Gastroesophageal sphincter (tissue), 4 donors: ENCODE data around the gene PPM1M. TPM values are rescaled to one million over a fixed set of nuclear protein-coding genes. Genes with fewer than 3 reads are reported as not detected.
"Not testable (repeated sequence)": the region's sequence is repeated elsewhere in the genome, so short reads cannot be mapped to it uniquely, and the experiment has no call there.

Experiments
- ATAC-seq: fragments of 150-250 bp; one replicate; pipeline ENCODE4 v1.9.1; 2016; ENCODE audit warnings: mild to moderate bottlenecking, moderate library complexity
- H3K27ac ChIP-seq, 4 donors: fragments of 200-600 bp; sonication (generic) in 3 of 4; 1 replicate in 3 of 4; 2 replicates in 1 of 4; pipeline ENCODE4 v1.5.1; 2016 to 2019
- H3K27me3 ChIP-seq: fragments of 200-600 bp; sonication (generic); one replicate; pipeline ENCODE4 v1.5.1; 2019
- H3K36me3 ChIP-seq, 2 donors: fragments of 200-600 bp; sonication (generic); one replicate each; pipeline ENCODE4 v1.5.1; 2019; ENCODE audit warnings: control low read depth in 1 of 2
- H3K4me1 ChIP-seq, 3 donors: fragments of 200-600 bp; sonication (generic); 1 replicate in 2 of 3; 2 replicates in 1 of 3; pipeline ENCODE4 v1.5.1; 2016 to 2019; ENCODE audit warnings: control low read depth in 2 of 3
- H3K4me3 ChIP-seq, 2 donors: fragments of 200-600 bp; sonication (generic); one replicate each; pipeline ENCODE4 v1.5.1; 2019; ENCODE audit warnings: mild to moderate bottlenecking in 1 of 2, moderate library complexity in 1 of 2
- H3K9me3 ChIP-seq, 3 donors: fragments of 200-600 bp; sonication (generic); one replicate each; pipeline ENCODE4 v1.5.1; 2017 to 2019; ENCODE audit warnings: control low read depth in 2 of 3
- CTCF ChIP-seq, 4 experiments: fragments of 200-600 bp in 2 of 4; fragments of 450-650 bp in 2 of 4; sonication (generic) in 1 of 4; IDR thresholded peaks; one replicate each; pipeline ENCODE4 v1.5.1; 2017 to 2019; ENCODE audit warnings: antibody characterized with exemption in 4 of 4, mild to moderate bottlenecking in 2 of 4, moderate library complexity in 2 of 4
- EP300 ChIP-seq: sonication (generic); formaldehyde crosslinking; IDR thresholded peaks from one replicate; pipeline ENCODE4 v1.6.1; 2017; ENCODE audit warnings: antibody characterized with exemption, mild to moderate bottlenecking
- POLR2A ChIP-seq, 2 donors: fragments of 450-650 bp; IDR thresholded peaks; one replicate each; pipeline ENCODE4 v1.6.1; 2017; ENCODE audit warnings: antibody characterized with exemption in 2 of 2, mild to moderate bottlenecking in 2 of 2, moderate library complexity in 1 of 2
- POLR2AphosphoS5 ChIP-seq: sonication (generic); formaldehyde crosslinking; IDR thresholded peaks from one replicate; pipeline ENCODE4 v1.6.1; 2017; ENCODE audit warnings: antibody characterized with exemption
- WGBS, 2 donors: methylation state at CpG; one replicate each; pipeline ENCODE4 v1.1.5; 2018; ENCODE audit warnings: low coverage in 1 of 2; 5-methylcytosine and 5-hydroxymethylcytosine counted together
- total RNA-seq, 4 donors: library from RNA; depleted of rRNA; stranded (reverse); fragments of >200 nt; gene quantifications; one replicate each; pipeline ENCODE4 v1.1.0, GENCODE V29; 2016

The PPM1M gene
- total RNA-seq, 4 donors from 2014 or later, result 20.3 to 36.6 (median 29.9) TPM

GRCh38 chr3:52270252-52270754 is 24.7 kb downstream of the PPM1M start:
- H3K9me3 ChIP-seq, result no peaks in the 10 kb centered on the region
- WGBS, 2 donors, result 16 to 31% methylated on average over 6 to 8 of the region's 9 CpGs
- no peak overlapping the region for H3K4me3 ChIP-seq
- peak overlapping the region in 3 of 4 donors; percentile 67 to 92 (median 69) for H3K27ac ChIP-seq
- peaks cover 4 to 79% (median 30%) of the 10 kb centered on the region in 3 donors for H3K4me1 ChIP-seq
- peak; percentile 28 for ATAC-seq
- H3K27me3 ChIP-seq, result no peaks in the 10 kb centered on the region
- TF ChIP-seq POLR2A (IDR thresholded peaks at IDR 0.05) (no peak), EP300 (no peak), POLR2AphosphoS5 (no peak), CTCF (IDR thresholded peaks at IDR 0.05) (no peak)
- H3K36me3 ChIP-seq, result peaks cover 2 to 58% of the 10 kb centered on the region in 2 donors

DNA sequence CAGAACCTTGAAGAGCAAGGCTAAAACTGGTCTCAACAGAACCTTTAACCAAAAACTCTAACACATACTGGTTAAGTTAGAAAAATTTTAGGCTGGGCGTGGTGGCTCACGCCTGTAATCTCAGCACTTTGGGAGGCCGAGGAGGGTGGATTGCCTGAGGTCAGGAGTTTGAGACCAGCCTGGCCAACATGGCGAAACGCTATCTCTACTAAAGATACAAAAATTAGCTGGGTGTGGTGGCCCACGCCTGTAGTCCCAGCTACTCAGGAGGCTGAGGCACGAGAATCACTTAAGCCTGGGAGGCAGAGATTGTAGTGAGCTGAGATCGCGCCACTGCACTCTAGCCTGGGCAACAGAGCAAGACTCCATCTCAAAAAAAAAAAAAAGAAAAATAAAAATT is 26.6 kb downstream of the PPM1M start:
- not testable (repeated sequence) for H3K27me3 ChIP-seq, H3K9me3 ChIP-seq, H3K4me3 ChIP-seq, ATAC-seq
- 93 to 94% methylated on average over 6 to 9 of the region's 9 CpGs for WGBS, 2 donors
- H3K4me1 ChIP-seq, result peaks cover 4 to 97% (median 41%) of the 10 kb centered on the region in 3 donors
- peaks cover 2 to 39% of the 10 kb centered on the region in 2 donors for H3K36me3 ChIP-seq
- H3K27ac ChIP-seq, result peak overlapping the region in 3 of 4 donors; percentile 65 to 92 (median 67)

DNA sequence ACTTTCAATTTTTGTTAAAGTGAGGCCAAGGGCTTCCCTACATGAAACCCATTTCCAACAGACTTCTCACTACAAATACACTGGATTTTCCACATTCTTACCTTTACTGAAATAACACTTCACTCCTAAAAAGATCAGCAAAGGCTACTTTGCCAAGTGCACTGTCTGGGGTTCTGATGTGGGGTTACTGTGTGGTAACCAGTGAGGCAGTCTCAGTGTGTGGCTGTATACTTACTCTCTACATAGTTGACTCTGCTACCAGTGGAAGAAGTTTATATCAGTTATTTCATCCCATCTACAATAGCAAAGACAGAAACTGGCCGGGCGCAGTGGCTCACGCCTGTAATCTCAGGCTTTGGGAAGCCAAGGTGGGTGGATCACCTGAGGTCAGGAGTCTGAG is 27.3 kb downstream of the PPM1M start:
- TF ChIP-seq POLR2AphosphoS5 (no peak), EP300 (no peak), CTCF (IDR thresholded peaks at IDR 0.05) (no peak), POLR2A (IDR thresholded peaks at IDR 0.05) (no peak)
- Histone ChIP-seq H3K36me3 (peaks cover under 1 to 33% of the 10 kb centered on the region in 2 donors), H3K27me3 (no peaks in the 10 kb centered on the region), H3K9me3 (no peaks in the 10 kb centered on the region), H3K27ac (peak overlapping the region in 3 of 4 donors; percentile 11 to 92 (median 53)), H3K4me3 (no peak overlapping the region), H3K4me1 (peaks cover 4 to 94% (median 41%) of the 10 kb centered on the region in 3 donors)
- WGBS, 2 donors, result 85% methylated on average over 3 of the region's 3 CpGs; no CpG with 5 or more reads in 1 of the 2 donors
- ATAC-seq, result no peak

DNA sequence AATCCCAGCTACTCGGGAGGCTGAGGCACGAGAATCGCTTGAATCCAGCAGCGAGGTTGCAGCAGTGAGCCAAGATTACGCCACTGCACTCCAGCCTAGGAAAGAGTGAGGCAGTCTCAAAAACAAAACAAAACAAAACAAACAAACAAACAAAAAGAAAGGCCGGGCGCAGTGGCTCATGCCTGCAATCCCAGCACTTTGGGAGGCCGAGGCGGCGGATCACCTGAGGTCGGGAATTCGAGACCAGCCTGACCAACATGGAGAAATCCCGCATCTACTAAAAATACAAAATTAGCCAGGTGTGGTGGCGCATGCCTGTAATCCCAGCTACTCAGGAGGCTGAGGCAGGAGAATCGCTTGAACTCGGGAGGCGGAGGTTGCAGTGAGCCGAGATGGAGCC is 29.2 kb downstream of the PPM1M start:
- not testable (repeated sequence) for H3K9me3 ChIP-seq, ATAC-seq, H3K4me3 ChIP-seq, H3K27me3 ChIP-seq
- peaks cover 0 to 13% of the 10 kb centered on the region in 2 donors for H3K36me3 ChIP-seq
- H3K27ac ChIP-seq, result peak overlapping the region; percentile 65 to 97 (median 94)
- WGBS, 2 donors, result 81 to 91% methylated on average over 6 to 9 of the region's 18 CpGs
- H3K4me1 ChIP-seq, result peaks cover 4 to 84% (median 41%) of the 10 kb centered on the region in 3 donors

DNA sequence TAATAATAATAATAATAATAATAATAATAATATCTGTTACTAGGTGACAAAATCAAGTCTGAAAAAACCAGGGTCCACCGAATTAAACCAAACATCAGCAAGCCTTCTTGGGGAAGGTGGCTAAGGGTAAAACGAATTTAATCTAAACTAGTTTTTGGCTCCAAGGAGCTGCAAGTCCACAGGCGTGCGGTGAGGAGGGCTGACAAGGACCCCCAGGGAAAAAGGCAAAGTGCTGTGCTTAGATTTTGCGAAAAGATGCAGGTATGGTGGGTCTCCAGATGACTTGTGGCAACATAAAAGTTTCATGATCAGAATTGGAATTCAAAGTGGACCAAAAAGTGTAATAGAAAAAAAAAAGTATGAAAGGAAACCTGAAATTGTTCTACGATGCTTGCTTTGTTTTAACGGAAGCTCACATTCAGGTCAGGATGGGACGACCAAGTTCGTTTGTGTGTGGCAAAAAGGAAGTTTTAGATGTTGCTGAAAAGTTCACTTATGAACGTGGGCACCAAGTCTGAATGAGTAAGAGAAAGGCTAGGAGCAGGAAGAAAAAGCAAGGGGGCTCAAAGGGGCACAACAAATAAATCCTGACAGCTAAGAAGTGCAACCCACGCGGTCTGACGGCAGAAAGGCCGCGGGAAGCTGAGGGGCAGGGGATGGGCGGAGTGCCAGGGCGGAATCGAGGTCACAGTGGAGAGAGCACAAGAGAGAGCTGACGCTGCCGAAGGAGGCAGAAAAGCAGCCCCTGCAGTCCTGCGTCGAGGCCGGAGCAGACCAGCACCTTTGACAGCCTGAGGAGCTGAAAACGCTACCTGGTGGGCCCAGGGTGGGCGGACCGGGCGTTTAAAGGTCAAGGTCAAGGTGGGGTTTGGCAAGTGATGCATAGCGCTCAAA is 31.8 kb downstream of the PPM1M start:
- peaks cover 0 to 69% (median 19%) of the 10 kb centered on the region in 3 donors for H3K4me1 ChIP-seq
- 0 to 1% methylated on average over 25 to 28 of the region's 28 CpGs for WGBS, 2 donors
- H3K27ac ChIP-seq, result peak overlapping the region; percentile 92 to 98 (median 97)
- TF ChIP-seq EP300, result no peak
- peak; percentile 52 for TF ChIP-seq POLR2AphosphoS5
- peak; percentile 30 to 34 for TF ChIP-seq POLR2A (IDR thresholded peaks at IDR 0.05)
- H3K36me3 ChIP-seq, result peaks cover 0 to 13% of the 10 kb centered on the region in 2 donors
- H3K4me3 ChIP-seq, result peak overlapping the region; percentile 68 to 93
- no peaks in the 10 kb centered on the region for H3K27me3 ChIP-seq
- H3K9me3 ChIP-seq, result no peaks in the 10 kb centered on the region
- ATAC-seq, result no peak

- no peak for TF ChIP-seq EP300
- peak; percentile 14 to 55 (median 41) for TF ChIP-seq CTCF (IDR thresholded peaks at IDR 0.05)
- peaks cover 0 to 12% of the 10 kb centered on the region in 2 donors for H3K36me3 ChIP-seq
- H3K27me3 ChIP-seq, result no peaks in the 10 kb centered on the region
- H3K4me3 ChIP-seq, result peak overlapping the region; percentile 68 to 93
- peak; percentile 84 for ATAC-seq
- H3K9me3 ChIP-seq, result no peaks in the 10 kb centered on the region
- peaks cover 0 to 62% (median 17%) of the 10 kb centered on the region in 3 donors for H3K4me1 ChIP-seq
- H3K27ac ChIP-seq, result peak overlapping the region; percentile 92 to 98 (median 97)
- 0 to 1% methylated on average over 6 to 19 of the region's 54 CpGs for WGBS, 2 donors
These were observed 32.5 kb downstream of the PPM1M start for GRCh38 chr3:52277972-52278509.
